ENCODE results near the gene TLCD3B.
A peak's percentile ranks its signal among the peaks of the same experiment; 100 is the strongest.

Gene TLCD3B

DNA sequence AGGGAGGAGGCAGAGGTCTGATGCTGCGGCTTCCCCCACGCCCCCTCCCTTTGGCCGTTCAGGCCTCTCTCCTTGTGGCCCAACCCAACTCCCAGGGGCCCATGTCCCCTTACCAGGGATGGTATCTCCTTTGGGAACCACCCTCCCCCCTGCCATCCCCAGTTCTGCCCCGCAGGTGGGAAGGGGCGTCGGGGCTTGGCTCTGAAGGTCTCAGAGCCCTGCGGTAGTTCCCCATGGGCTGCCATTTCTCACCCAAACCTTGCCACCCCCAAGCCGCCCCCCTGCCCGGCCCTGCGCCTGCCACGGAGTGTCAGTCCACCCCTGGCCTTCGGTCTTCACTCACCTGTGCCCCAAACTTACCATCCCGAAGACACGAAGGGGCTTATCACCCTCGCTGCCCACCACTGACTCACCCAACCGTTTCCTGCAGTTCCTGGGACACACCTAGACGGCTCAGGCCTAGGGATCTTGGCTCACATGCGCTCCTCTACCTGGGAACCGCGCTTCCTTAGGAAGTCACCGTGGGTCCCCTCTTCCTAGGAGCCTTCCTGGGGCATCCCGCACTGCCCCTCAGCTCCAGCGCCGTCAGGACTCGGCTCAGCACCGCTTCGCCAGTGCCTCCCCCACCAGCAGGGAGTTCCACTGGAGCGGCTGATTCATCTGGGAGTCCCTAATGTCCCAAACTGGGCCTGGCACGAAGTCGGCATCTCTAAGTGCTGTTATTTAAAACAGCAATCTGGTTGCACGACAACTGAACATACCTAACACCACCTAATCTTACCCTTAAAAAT, 19.2 kb downstream of the TLCD3B start:
- no peaks in the 10 kb centered on the region; the same call in 1 of the 2 replicates for H3K27me3 ChIP-seq (replicated peaks; ENCODE audit: control insufficient read depth, insufficient read depth, low read length)
- H3K36me3 ChIP-seq (ENCODE audit: control insufficient read depth, insufficient read depth, low read length): no peaks in the 10 kb centered on the region
- DNase-seq (ENCODE audit: extremely low read depth, insufficient read length): no peak
- TF ChIP-seq, protein P1, sequence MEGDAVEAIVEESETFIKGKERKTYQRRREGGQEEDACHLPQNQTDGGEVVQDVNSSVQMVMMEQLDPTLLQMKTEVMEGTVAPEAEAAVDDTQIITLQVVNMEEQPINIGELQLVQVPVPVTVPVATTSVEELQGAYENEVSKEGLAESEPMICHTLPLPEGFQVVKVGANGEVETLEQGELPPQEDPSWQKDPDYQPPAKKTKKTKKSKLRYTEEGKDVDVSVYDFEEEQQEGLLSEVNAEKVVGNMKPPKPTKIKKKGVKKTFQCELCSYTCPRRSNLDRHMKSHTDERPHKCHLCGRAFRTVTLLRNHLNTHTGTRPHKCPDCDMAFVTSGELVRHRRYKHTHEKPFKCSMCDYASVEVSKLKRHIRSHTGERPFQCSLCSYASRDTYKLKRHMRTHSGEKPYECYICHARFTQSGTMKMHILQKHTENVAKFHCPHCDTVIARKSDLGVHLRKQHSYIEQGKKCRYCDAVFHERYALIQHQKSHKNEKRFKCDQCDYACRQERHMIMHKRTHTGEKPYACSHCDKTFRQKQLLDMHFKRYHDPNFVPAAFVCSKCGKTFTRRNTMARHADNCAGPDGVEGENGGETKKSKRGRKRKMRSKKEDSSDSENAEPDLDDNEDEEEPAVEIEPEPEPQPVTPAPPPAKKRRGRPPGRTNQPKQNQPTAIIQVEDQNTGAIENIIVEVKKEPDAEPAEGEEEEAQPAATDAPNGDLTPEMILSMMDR (IDR thresholded peaks at IDR 0.05; ENCODE audit: insufficient read depth, low read length, poor library complexity, severe bottlenecking): no peak
- H3K4me3 ChIP-seq (replicated peaks; ENCODE audit: low read depth, low read length): peak overlapping the region; percentile 54; the same call in 1 of the 2 replicates

DNA sequence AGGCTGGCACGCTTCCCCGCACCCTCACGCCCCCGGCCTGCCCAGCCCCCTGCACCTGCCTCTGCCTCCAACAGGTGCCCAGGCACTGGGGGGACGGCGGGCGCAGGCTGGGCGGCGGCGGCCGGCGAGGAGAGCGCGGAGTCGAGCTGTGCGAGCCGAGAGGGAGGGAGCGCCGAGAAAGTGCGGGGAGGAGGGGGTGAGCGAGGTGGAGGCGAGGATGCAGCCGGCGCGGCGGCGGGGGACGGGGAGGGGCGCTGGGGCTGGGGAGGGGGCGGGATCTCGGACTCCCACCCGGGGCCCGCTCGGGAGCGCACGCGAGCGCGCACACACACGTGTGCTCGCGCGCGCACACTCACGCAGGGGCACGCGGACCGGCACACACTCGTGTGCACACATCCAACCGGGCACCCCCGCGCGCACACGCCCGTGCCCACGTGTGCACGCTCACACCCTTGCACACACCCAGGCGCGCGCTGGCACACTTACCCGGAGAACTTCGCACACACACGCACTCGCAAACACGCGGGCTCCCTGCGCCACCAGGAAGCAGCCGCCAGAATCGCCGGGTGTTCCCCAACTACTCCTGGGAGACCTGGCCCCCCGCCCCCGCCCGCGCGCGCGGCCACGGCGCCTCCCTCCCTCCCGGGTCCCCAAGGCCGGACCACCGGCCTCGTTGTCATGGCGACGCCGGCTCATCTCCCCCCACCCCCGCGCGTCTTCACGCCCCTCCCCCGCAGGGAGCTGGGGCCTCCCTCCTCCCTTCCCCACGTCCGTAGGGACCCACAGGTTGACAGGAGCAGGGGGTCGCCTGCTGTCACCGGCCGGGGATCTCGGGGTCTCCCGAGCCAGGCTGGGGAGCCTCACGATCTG, 20.0 kb downstream of the TLCD3B start, which contains the start of gene DOC2A:
DOC2A (minus strand) TSS at position 184 of the 870 bp plus-strand sequence. CDS start 805 bp downstream, outside the sequence.
- TF ChIP-seq, protein P1 (IDR thresholded peaks at IDR 0.05; ENCODE audit: insufficient read depth, low read length, poor library complexity, severe bottlenecking): no peak
- DNase-seq (ENCODE audit: extremely low read depth, insufficient read length): no peak

DNA sequence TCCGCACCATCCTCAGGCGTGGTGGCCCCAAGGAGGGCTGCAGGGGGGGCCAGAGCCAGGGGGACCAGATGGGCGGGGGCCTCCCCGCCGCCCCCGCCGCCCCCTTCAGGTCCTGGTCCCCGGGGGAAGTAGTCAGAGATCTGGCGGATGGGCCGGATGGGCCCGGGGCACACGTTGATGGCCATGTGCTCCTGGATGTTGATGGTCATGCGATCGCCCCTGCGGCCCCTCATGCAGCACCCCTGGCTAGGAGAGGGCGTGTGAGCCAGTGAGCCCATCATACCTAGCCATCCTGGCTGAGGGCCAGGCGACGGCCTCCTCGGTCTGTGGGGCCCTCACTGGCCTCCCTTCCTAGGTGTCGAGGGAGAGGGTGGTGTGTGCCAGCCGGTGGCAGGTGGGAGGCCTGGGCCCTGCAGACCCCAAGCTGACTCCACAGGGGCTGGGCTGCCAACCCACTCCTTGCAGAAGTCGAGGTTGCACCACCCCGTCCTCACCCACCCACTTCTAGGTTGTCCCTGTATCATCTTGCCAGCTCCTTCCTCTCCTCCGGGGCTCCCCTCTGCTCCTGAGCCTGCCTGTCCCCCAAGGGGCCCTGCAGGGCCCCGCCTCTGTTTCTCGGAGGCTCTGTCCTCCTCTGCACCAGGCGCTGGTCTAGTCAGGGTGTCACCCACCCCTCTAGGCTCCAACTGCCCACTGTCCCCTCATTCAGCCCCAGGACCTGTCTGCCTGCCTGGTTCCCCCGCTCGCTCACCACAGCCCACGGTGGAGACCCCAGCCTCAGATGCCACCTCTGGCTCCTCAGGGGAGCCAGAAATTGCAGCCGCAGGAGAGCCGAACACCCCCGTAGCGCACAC, 20.9 kb downstream of the TLCD3B start:
- no peak for DNase-seq (ENCODE audit: extremely low read depth, insufficient read length)
- H3K27me3 ChIP-seq (replicated peaks; ENCODE audit: control insufficient read depth, insufficient read depth, low read length): no peaks in the 10 kb centered on the region; the same call in 1 of the 2 replicates

More for the DNA sequence above, 20.0 kb downstream of the TLCD3B start, which contains the start of gene DOC2A:
- Histone ChIP-seq H3K4me3 (replicated peaks; ENCODE audit: low read depth, low read length) (peak within 1 kb of the TSS; percentile 54), H3K36me3 (ENCODE audit: control insufficient read depth, insufficient read depth, low read length) (no peaks in the 10 kb centered on the region), H3K27me3 (replicated peaks; ENCODE audit: control insufficient read depth, insufficient read depth, low read length) (no peaks in the 10 kb centered on the region; the same call in 1 of the 2 replicates)

DNA sequence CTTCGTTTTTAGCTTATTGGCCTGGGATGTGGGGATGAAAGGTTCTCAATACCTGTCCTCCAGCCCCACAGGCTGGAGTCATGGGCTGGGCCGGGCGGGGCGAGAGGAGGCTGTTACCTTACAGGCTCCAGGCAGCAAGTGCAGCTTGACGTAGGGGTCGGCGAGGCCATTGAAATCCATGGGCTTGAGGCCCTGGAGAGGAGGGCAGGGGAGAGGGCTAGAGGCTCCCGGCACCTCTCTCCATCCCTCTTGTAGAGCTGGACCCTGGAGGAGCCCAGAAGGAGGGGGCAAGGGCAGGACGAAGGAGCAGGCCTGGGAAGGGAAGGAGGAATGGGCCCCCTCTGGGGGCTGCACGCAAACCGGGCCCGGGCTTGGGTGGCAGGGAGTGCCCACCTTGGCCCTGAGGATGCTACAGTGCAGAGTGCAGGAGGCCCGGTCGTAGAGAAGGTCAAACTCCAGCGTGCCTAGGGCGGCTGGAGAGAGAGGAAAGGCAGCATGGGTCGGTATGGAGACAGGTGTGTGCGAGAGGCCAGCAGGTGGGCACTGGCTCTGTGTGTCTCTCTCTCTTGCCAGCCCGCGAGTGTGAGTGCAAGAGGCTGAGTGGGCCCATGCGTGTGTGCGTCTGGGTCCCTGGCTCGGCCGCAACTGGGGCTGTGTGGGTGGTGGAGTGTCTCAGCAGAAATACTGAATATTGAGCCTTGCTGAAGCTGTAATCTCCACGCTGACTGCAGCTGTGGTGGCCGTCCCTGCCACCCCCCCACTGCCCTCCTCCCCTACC, 21.8 kb downstream of the TLCD3B start:
- H3K4me3 ChIP-seq (replicated peaks; ENCODE audit: low read depth, low read length): no peak overlapping the region
- H3K36me3 ChIP-seq (ENCODE audit: control insufficient read depth, insufficient read depth, low read length): no peaks in the 10 kb centered on the region
- TF ChIP-seq, protein P1 (IDR thresholded peaks at IDR 0.05; ENCODE audit: insufficient read depth, low read length, poor library complexity, severe bottlenecking): no peak
- no peaks in the 10 kb centered on the region; the same call in 1 of the 2 replicates for H3K27me3 ChIP-seq (replicated peaks; ENCODE audit: control insufficient read depth, insufficient read depth, low read length)
- no peak for DNase-seq (ENCODE audit: extremely low read depth, insufficient read length)

More for the DNA sequence above, 20.9 kb downstream of the TLCD3B start:
- Histone ChIP-seq H3K4me3 (replicated peaks; ENCODE audit: low read depth, low read length) (no peak overlapping the region; the same call in 1 of the 2 replicates), H3K36me3 (ENCODE audit: control insufficient read depth, insufficient read depth, low read length) (no peaks in the 10 kb centered on the region)
- TF ChIP-seq, protein P1 (IDR thresholded peaks at IDR 0.05; ENCODE audit: insufficient read depth, low read length, poor library complexity, severe bottlenecking): no peak
